HG03066 (cell line): Measurements from ENCODE around the gene ZBTB7C.

Source experiments
- ATAC-seq: cut with Tn5 transposase; IDR thresholded peaks from one replicate; pipeline ENCODE4 v1.9.1; 2021; ENCODE audit warnings: low read depth; ENCODE audit not compliant: unreplicated experiment

Gene ZBTB7C

GRCh38 chr18:48201337-48202005 is 207.7 kb downstream of the ZBTB7C start:
- ATAC-seq = no peak

GRCh38 chr18:48200631-48201336 is 208.4 kb downstream of the ZBTB7C start:
- ATAC-seq = no peak

- ATAC-seq = no peak
Measured at GRCh38 chr18:48199399-48199798, 209.8 kb downstream of the ZBTB7C start.

DNA sequence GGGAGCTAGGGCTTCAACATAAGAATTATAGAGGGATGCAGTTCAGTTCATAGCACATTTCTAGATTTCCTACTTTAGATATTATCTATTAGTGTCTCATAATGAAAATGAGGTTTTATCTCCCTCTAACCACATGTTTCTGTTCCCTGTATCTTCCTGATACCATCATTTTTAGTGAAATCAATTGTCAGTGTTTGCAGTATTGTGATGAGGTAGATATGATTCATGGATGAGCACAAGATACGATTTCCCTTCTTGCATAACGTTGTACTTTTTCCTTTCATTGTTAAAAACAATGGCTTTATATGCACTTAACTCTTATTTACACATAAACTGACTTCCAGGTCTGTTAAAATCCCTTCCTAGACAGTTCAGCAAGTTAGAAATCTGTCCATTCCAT is 211.4 kb downstream of the ZBTB7C start:
- no peak for ATAC-seq

DNA sequence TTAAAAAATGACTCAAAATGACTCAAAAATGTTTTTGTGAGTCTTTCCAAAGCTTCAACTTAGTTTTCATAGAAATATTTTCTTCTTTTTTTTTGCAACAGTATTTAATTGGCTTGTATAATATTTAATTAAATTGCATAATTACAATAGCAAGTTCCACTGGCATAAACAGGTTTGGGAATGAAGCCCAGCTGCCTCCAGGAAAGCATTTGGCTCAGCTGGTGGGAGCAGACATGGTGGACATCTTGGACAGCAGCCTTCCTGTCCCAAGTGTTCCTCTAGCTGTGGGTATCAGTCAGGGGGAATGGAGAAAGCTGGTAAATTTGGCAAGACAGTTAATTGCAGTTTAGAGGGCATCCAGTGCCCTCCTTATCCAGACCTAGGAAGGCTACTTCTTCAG is 213.4 kb downstream of the ZBTB7C start:
- ATAC-seq = no peak

GRCh38 chr18:48194591-48195181 is 214.5 kb downstream of the ZBTB7C start:
- no peak for ATAC-seq

DNA sequence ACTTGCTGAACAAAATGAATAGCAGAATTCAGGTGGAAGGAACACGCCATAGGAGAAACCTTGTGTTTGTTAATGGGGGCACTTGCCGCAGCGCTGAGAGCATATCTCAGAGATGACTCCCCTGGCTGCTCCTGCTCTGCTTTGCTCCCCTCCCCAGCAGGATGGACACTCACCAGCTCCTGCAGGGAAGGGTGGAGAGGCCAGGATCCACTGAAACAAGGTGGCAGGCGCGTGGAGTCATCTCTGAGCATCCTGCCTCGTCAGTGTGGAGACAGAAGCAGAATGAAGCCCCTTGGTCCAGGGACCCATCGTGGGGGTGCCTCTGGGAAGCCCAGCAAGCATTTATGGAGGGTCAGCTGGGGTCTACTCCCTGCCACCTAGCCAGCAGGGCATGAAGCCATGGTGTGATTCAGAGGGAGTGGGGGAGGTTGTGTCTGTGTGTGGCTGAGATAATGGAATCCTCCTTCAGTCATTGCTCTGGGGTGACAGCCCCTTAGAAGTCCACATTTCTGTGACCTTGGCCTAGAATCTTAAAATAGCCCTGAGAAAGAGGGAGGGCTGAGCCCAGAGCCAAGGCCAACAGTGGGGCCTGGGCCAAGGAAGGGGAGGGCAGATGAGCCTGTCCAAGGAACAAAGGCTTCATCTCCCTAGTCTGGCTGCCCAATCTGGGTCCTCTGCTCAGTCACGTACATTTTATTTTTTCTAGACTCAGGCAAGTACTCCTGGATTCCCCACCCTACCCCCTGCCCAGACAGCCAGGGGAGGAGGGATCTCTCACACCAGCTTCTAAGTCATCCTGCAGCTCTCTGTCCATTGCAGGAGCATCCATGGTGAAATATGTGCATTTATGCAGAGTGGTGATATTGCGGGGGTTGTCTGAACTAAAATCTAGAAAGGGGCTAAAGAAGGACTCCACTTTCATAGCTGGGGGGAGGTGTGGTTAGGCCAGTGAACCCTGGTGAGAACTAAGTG is 215.4 kb downstream of the ZBTB7C start:
- ATAC-seq = no peak

GRCh38 chr18:48192542-48192941 is 216.6 kb downstream of the ZBTB7C start:
- ATAC-seq = no peak

GRCh38 chr18:48191494-48191893 is 217.7 kb downstream of the ZBTB7C start:
- no peak for ATAC-seq

DNA sequence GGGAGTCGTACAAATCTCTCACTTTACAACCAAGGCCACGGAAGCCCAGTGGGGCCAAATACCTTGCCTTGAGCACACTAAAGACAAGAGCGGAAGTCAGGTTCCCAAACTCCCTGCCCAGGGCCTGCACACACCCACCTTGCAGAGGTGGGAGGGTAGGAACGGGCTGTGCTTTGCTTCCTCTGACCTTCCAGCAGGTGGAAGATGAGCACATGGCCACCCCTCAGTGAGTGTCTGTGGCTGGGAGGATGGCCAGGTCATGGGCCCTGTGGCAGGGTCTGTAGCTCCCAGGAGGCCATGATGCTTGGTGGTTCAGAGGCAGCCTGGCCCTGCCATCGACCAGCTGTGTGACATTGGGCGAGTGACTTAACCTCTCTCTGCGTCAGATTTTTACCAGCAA is 218.2 kb downstream of the ZBTB7C start:
- ATAC-seq = no peak

DNA sequence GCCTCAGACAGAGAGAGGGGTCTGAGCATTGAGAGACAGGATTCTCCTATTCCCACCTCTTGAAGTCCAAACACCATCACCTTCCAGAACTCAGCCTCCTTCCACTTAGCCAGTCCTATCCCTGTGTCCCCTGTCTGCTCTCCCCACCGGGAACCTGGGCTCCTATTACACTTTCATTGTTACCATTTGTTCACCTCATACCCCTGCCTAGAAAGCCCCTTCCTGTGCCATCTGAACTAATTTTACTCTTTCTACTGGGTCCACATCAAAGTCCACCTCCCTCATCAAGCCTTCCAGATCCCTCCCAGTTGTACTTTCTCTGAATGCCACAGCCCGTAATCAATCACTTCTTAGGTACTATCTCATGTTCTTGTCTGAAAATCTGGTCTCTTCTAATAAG is 220.6 kb downstream of the ZBTB7C start:
- no peak for ATAC-seq

DNA sequence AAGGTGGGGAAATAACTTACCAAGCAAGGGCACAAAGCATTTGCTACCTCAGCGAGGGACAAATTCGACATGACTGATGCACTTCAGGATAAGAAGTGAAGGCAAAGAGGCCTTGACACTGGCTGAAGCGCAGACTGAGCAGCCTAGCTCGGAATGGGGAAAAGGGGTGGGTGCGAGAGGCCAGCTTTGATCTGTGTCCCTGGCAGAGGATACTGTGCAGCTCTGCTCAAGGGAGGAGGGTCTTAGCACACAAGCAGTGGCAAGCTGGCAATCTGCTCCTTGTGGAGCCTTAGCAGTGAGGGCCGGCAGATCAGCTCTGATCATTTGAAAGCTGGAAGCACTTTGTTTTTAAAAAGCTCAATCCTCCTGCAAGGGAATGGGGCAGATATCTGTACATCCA is 222.3 kb downstream of the ZBTB7C start:
- no peak for ATAC-seq

DNA sequence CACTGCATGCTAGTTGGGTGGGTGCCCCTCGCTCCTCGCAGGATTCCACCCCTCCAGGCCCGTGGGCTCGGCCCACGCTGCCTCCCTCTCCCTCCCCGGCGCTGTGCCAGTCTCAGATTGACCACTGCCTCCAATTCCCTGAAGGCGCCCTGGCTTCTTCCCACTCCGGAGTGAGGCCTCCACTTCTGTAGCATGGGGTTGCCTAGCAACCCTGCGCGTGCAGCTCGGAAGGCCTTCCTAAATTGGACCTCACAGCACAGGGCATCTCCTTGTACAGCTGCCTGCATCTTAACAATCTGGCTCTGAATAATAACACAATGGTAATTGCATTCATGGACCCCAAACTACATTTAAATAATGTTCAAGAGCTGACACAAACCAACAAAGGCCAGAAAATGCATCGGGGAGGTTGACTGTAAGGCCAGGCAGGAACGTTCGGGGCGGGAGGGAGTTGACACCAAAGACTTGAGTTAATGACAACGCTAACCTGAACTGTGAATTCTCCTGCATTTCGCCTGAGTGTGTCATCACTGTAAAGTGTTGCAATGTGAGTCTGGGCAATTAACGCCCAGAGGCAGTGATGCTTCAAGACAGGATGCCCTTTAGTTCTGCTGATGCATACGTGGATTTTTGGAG is 222.9 kb downstream of the ZBTB7C start:
- no peak for ATAC-seq

GRCh38 chr18:48184118-48184517 is 225.1 kb downstream of the ZBTB7C start:
- no peak for ATAC-seq

DNA sequence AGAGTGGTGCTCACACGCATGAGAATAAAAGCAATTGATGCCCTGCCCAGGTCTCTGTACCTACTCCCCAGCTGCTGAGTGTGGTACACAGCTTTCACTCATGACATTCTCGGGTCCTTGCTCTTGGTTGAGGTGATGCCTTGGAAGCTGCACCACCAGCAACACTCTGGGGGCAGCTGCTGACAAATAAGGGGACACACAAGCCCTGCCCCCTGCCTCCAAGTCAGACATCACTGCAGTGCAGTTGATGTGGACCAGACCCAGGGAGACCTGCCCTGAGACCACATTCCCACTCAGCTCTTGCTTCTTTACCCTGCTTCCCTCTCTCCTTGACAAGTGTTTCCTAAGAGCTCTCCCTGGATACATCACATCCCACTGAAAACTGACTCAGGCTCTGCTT is 225.6 kb downstream of the ZBTB7C start:
- no peak for ATAC-seq

DNA sequence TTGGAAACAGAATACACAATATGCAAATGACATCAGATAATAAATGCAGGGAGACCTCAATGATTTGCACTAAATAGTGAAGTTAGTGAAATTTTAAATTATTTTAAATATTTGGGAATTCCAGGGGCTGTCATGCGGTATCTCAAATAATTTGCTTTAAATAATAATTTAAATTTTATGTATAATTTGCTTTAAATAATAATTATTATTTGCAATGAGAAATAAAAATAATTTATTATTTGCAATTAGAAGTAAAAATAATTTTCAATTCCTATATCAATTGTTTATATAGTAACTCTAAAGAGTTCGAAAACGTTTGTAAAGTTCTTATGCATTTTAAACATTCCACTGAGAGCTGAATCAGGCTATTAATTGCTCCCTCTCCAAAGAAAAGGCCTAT is 226.4 kb downstream of the ZBTB7C start:
- ATAC-seq = no peak

DNA sequence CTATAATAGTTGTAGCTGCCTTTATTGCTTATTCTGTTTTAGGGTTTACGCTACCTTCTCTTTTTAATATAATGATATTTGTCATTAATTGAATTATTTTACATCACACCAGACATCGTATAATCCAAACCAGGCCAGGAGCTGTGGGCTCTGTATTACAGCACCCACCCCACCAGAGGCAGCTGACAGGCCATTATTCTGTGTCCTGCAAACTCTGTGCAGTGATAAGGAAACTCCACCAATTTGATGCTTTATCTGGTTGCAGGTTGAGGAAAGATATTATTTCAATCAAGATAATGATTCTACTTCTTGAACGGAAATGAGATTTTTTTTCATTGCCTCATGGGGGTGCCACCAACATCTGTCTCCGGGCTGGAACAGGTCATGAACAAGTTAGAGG is 227.3 kb downstream of the ZBTB7C start:
- ATAC-seq = no peak

GRCh38 chr18:48181087-48181823 is 227.9 kb downstream of the ZBTB7C start:
- no peak for ATAC-seq

GRCh38 chr18:48179666-48180065 is 229.5 kb downstream of the ZBTB7C start:
- ATAC-seq = no peak

DNA sequence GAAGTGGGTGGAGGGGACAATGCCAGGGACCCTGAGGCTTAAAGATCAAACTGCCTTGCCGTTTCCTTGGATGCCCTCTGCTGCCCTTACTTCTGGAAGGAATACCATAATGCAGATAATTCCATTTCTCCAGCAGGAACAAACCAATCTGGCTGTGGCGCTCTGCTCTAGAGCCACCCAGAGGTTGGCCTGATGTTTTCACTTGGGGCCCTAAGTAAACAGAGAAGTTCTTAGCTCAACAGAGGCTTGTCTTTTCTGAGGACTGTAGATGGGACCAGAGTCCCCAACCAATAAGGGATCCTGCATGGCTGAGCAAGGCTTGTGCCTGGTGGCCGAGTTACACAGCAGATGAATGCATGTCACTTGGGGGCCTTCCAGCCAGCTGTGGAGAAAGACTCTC is 230.2 kb downstream of the ZBTB7C start:
- ATAC-seq = no peak
